Measurements from ENCODE around the gene ISX. TPM values are rescaled to one million over a fixed set of nuclear protein-coding genes. Genes with fewer than 3 reads are reported as not detected.

The ISX gene
- total and polyA plus RNA-seq, 2 donors (not counting 1 experiment from before 2014, with no cell fraction given): not detected

DNA sequence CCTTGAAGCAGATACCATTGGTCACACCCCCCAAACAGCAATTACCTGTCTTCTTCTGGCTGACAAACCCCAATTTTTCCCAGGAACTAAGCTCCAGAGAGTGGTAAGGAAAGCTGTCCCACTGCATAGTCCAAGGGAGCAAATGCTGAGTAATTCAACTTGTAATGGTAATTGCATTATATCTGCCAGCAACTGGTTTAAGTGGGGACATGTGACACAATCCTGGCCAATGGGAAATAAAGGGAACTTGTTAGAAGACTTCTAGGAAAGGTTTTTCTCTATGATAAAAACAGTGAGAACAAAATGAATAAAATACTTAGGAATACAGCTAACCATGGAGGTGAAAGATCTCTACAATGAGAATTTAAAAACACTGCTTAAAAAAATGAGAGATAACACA is 9.5 kb upstream of the ISX start:
- no peaks in the 10 kb centered on the region for H3K27me3 ChIP-seq (ENCODE audit: control insufficient read depth, insufficient read depth, low read length)

DNA sequence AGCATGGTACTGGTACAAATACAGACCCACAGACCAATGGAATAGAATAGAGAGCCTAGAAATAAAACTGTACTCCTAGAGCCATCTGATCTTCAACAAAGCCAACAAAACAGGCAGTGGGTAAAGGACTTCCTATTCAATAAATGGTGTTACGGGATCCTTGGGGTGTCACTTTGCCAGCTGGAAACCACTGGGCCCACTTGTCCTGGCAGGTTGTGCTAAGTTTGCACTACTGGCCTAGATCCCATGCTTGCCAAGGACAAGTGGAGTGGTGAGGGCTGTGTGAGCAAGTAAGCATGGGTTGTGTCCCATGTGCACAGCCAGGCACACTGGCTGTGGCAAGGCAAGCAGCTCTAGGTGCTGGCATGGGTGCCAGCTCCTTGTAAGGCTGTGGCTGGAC is 8.8 kb upstream of the ISX start:
- Histone ChIP-seq H3K36me3 (ENCODE audit: control insufficient read depth, insufficient read depth, low read length) (no peaks in the 10 kb centered on the region), H3K9ac (ENCODE audit: insufficient read depth, low read length) (no peak overlapping the region), H3K4me1 (ENCODE audit: control insufficient read depth, extremely low read depth, insufficient read depth, low read length) (no peaks in the 10 kb centered on the region), H3K27ac (ENCODE audit: insufficient read depth, low read length) (no peak overlapping the region), H4K20me1 (ENCODE audit: control insufficient read depth, extremely low read depth, insufficient read depth, low read length) (no peaks in the 10 kb centered on the region), H2AFZ (ENCODE audit: low read length) (no peak overlapping the region), H3K79me2 (ENCODE audit: control insufficient read depth, insufficient read depth, low read length) (no peaks in the 10 kb centered on the region), H3K9me3 (ENCODE audit: control insufficient read depth, insufficient read depth, low read depth, low read length) (no peaks in the 10 kb centered on the region), H3K27me3 (ENCODE audit: control insufficient read depth, insufficient read depth, low read length) (no peaks in the 10 kb centered on the region), H3K4me2 (ENCODE audit: extremely low read depth, insufficient read depth, low read length) (no peak overlapping the region), H3K4me3 (replicated peaks in 1 of 4; ENCODE audit: control extremely low read depth in 1 of 4, insufficient read depth in 1 of 4, low read depth in 3 of 4, low read length in 4 of 4) (no peak overlapping the region)
- TF ChIP-seq EZH2 (IDR thresholded peaks at IDR 0.05; ENCODE audit: low read length, missing control alignments) (no peak), CTCF (conservative IDR thresholded peaks at IDR 0.05 in 1 of 2, IDR thresholded peaks at IDR 0.05 in 1 of 2; ENCODE audit: low read depth in 1 of 2, low read length in 2 of 2) (no peak)
- no peak for DNase-seq (ENCODE audit: low read depth in 2 of 2)

More for the DNA sequence above, 9.5 kb upstream of the ISX start:
- TF ChIP-seq EZH2 (IDR thresholded peaks at IDR 0.05; ENCODE audit: low read length, missing control alignments): no peak
- TF ChIP-seq CTCF (conservative IDR thresholded peaks at IDR 0.05 in 1 of 2, IDR thresholded peaks at IDR 0.05 in 1 of 2; ENCODE audit: low read depth in 1 of 2, low read length in 2 of 2): no peak
- no peaks in the 10 kb centered on the region for H3K36me3 ChIP-seq (ENCODE audit: control insufficient read depth, insufficient read depth, low read length)
- no peak overlapping the region for H3K9ac ChIP-seq (ENCODE audit: insufficient read depth, low read length)
- H3K4me3 ChIP-seq (replicated peaks in 1 of 4; ENCODE audit: control extremely low read depth in 1 of 4, insufficient read depth in 1 of 4, low read depth in 3 of 4, low read length in 4 of 4): no peak overlapping the region
- H4K20me1 ChIP-seq (ENCODE audit: control insufficient read depth, extremely low read depth, insufficient read depth, low read length): no peaks in the 10 kb centered on the region
- H3K27ac ChIP-seq (ENCODE audit: insufficient read depth, low read length): no peak overlapping the region
- H3K79me2 ChIP-seq (ENCODE audit: control insufficient read depth, insufficient read depth, low read length): no peaks in the 10 kb centered on the region
- H3K4me1 ChIP-seq (ENCODE audit: control insufficient read depth, extremely low read depth, insufficient read depth, low read length): no peaks in the 10 kb centered on the region
- no peaks in the 10 kb centered on the region for H3K9me3 ChIP-seq (ENCODE audit: control insufficient read depth, insufficient read depth, low read depth, low read length)
- DNase-seq (ENCODE audit: low read depth in 2 of 2): no peak
- no peak overlapping the region for H3K4me2 ChIP-seq (ENCODE audit: extremely low read depth, insufficient read depth, low read length)
- H2AFZ ChIP-seq (ENCODE audit: low read length): no peak overlapping the region

DNA sequence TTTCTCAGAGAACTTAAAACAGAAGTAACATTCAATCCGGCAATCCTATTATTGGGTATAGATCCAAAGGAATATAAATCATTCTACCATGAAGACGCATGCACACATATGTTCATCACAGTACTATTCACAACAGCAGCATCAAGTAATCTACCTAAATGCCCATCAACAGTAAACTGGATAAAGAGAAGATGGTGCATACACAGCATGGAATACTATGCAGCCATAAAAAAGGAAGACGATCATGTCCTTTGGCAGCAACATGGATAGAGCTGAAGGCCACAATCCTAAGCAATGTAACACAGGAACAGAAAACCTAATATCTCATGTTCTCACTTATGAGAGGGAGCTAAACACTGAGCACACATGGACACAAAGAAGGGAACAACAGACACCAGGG is 6.3 kb upstream of the ISX start:
- H3K9me3 ChIP-seq (ENCODE audit: control insufficient read depth, insufficient read depth, low read depth, low read length): no peaks in the 10 kb centered on the region
- no peak overlapping the region for H3K9ac ChIP-seq (ENCODE audit: insufficient read depth, low read length)
- DNase-seq (ENCODE audit: low read depth in 2 of 2): no peak
- H4K20me1 ChIP-seq (ENCODE audit: control insufficient read depth, extremely low read depth, insufficient read depth, low read length): no peaks in the 10 kb centered on the region
- no peak overlapping the region for H2AFZ ChIP-seq (ENCODE audit: low read length)
- H3K4me3 ChIP-seq (replicated peaks in 1 of 4; ENCODE audit: control extremely low read depth in 1 of 4, insufficient read depth in 1 of 4, low read depth in 3 of 4, low read length in 4 of 4): no peak overlapping the region
- no peaks in the 10 kb centered on the region for H3K36me3 ChIP-seq (ENCODE audit: control insufficient read depth, insufficient read depth, low read length)
- H3K4me2 ChIP-seq (ENCODE audit: extremely low read depth, insufficient read depth, low read length): no peak overlapping the region
- H3K79me2 ChIP-seq (ENCODE audit: control insufficient read depth, insufficient read depth, low read length): no peaks in the 10 kb centered on the region
- no peak for TF ChIP-seq EZH2 (IDR thresholded peaks at IDR 0.05; ENCODE audit: low read length, missing control alignments)
- no peak for TF ChIP-seq CTCF (conservative IDR thresholded peaks at IDR 0.05 in 1 of 2, IDR thresholded peaks at IDR 0.05 in 1 of 2; ENCODE audit: low read depth in 1 of 2, low read length in 2 of 2)
- H3K4me1 ChIP-seq (ENCODE audit: control insufficient read depth, extremely low read depth, insufficient read depth, low read length): no peaks in the 10 kb centered on the region
- H3K27ac ChIP-seq (ENCODE audit: insufficient read depth, low read length): no peak overlapping the region
- H3K27me3 ChIP-seq (ENCODE audit: control insufficient read depth, insufficient read depth, low read length): no peaks in the 10 kb centered on the region

Measured in fibroblast of lung (primary cell).